ENCODE data around the gene WBP2NL.
"Not testable (repeated sequence)": the region's sequence is repeated elsewhere in the genome, so short reads cannot be mapped to it uniquely, and the experiment has no call there.

WBP2NL gene

DNA sequence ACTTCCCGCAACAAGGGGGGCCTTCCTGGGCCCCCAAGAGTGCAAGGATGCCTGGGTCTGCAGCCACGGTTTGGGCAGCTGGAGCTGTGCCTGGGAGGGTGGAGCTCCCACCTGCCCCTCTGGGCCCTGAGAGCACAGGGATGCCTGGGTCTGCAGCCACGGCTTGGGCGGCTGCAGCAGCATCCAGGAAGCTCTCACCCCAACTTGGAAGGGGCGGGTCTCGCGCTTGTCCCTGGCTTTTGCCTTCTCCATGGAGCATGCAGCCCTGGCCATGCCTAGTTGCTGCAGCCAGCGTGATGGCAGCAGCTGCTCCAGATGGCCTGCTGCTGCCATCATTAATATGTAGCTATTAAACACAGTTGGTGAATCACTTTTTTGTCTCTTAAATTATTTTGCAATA is 36.7 kb downstream of the WBP2NL start:
- no peak for DNase-seq

DNA sequence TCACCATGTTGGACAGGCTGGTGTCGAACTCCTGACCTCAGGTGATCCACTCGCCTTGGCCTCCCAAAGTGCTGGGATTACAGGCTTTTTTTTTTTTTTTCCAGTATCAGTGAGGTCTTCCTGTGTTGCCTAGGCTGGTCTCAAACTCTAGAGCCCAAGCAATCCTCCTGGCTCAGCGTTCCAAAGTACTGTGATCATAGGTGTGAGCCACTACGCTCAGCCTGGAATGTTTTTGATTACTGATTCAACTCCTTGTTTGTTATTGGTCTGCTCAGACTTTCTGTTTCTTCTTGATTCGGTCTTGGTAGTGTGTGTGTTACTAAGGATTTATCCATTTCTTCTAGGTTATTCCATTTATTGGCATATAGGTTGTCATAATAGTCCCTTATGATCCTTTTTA is 40.7 kb downstream of the WBP2NL start:
- DNase-seq = no peak

- DNase-seq = no peak
Observed at GRCh38 chr22:42041784-42042183, 43.2 kb downstream of the WBP2NL start.

DNA sequence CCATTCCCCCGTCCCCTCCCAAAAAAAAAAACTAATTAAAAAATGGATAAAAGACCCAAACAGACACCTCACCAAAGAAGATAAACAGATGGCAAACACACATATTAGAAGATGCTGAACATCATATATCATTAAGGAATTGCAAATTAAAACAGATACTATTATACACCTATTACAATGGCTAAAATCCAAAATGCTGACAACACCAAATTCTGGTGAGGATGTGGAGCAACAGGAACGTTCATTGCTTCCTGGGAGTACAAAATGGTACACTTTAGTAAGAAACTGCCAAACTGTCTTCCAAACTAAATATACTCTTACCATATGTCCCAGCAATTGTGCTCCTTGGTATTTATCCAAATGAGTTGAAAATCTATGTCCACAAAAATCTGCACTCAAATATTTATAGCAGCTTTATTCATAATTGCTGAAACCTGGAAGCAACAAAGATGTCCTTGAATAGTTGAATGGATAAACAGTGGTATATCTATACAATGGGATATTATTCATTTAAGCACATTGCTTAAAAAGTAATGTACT is 52.1 kb downstream of the WBP2NL start:
- DNase-seq = no peak

- no peak for DNase-seq
Observed at GRCh38 chr22:42052765-42053164, 54.2 kb downstream of the WBP2NL start.

- DNase-seq = no peak
Observed at GRCh38 chr22:42056757-42057511, 58.3 kb downstream of the WBP2NL start.

GRCh38 chr22:42060489-42060888 is 61.9 kb downstream of the WBP2NL start:
- DNase-seq = no peak

GRCh38 chr22:42061041-42061440 is 62.5 kb downstream of the WBP2NL start:
- no peak for DNase-seq

- no peak for DNase-seq
Observed at GRCh38 chr22:42062506-42063170, 64.0 kb downstream of the WBP2NL start.

GRCh38 chr22:42064629-42065028 is 66.0 kb downstream of the WBP2NL start:
- no peak for DNase-seq

- no peak for DNase-seq
Observed at GRCh38 chr22:42065438-42066125, 67.0 kb downstream of the WBP2NL start.

DNA sequence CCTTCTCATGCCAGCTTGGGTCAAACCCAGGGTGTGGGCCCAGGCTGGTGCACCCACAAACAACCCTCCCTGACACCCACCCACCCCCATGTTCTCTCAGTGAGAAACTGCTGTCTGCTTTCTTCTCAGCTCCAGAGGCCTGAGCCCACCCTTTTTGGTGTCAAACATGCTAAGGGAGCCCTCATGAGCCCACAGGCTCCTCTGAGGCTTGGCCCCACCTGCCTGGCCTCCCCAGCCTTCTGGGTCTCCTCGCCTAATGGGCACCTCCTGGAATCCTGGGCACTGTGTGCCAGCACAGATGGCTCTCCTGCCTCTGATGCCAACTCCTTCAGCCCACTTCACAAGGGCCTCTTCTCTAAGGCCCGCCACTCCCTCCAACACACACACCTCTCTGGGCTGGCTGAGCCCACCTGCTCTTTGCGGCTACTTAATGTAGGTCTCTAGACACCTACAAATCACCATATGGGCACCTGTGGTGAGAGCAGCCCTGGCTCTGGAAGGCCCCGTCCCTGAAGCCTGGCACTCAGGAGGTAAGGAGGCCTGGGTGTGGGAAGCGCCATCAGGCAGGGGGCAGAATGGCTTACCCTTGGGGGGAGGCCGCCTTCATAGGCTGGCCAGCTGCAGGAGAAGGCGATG is 67.7 kb downstream of the WBP2NL start:
- no peak for DNase-seq

- no peak for DNase-seq
Observed at GRCh38 chr22:42066937-42067336, 68.3 kb downstream of the WBP2NL start.

GRCh38 chr22:42067671-42068251 is 69.2 kb downstream of the WBP2NL start:
- no peak for DNase-seq

DNA sequence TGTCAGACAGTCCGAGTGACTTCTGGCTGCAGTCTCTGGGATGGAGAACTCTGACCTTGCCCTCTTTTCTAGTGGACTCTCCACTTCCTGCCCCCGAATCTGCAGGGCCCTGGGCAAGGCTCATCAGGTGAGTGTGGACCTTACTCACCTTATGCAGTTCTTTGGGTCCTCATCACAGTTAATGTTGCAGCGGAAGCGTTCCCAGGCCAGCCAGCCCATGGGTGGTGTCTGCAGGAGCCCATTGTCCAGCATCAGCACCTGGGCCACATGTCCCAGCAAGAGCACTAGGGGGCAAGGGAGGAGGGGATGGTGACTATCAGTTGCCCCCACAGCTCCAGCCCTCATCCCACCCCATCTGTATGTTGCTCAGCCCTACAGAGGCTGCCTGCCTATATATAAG is 69.7 kb downstream of the WBP2NL start:
- DNase-seq = no peak

GRCh38 chr22:42069801-42070516 is 71.4 kb downstream of the WBP2NL start:
- no peak for DNase-seq

GRCh38 chr22:42070517-42071422 is 72.2 kb downstream of the WBP2NL start, which contains the start of gene NAGA:
TSS of gene NAGA (minus strand) at chr22:42070812. CDS start at chr22:42070297, 515 bp downstream.
- peak; percentile 81 for DNase-seq

- DNase-seq = not testable (repeated sequence)
Observed at GRCh38 chr22:42071508-42071907, 72.9 kb downstream of the WBP2NL start.

DNA sequence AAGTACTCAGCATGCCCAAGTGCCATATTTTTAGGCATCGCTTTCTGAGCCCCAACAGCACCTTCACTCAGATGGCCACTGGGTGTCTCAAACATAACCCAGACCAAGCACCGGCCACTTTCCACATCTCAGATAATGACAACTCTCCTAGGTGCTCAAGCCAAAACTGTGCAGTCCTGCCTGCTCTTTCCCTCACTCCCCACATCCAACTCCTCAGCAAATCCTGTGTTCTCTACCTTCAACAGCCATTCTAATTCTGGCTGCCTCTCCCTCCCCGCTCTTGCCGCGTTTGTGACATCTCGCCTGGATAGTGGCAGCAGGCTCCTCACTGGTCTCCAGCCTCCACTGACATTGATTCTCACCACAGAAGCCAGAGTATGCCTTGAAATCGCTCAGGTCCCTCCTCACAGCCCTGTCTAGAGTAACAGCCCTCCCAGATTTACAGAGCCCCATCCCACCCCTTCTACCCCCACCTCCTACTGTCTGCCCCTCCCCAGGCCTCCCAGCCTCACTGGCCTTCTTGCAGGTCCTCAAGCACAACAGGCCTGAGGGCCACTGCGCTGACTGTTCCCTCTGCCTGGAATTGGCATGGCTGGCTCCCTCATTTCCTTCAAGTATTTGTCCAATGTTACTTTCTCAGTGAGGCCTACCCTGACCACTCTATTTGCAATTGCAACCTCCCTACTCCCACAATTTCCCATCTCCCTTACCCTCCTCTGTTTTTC is 74.2 kb downstream of the WBP2NL start:
- no peak for DNase-seq

- no peak for DNase-seq
Observed at GRCh38 chr22:42073621-42074041, 75.0 kb downstream of the WBP2NL start.

All from activated CD4-positive, alpha-beta T cell treated with anti-CD3 and anti-CD28 coated beads for 1 hour (primary cell).